IMR-90 (cell line): ENCODE measurements around the gene ARAP3. TPM values are rescaled to one million over a fixed set of nuclear protein-coding genes. Genes with fewer than 3 reads are reported as not detected.

Experiments
- ATAC-seq: fragments of 200-7000 bp; cut with Tn5 transposase; 2 replicates; pipeline ENCODE4 v1.9.1; 2020; ENCODE audit warnings: low read depth, mild to moderate bottlenecking, moderate library complexity
- BruUV-seq: library from RNA; stranded (reverse); fragments of 400-500 nt; replicated peaks from 2 replicates; lab custom pipeline; 2021; lab: Mats Ljungman, UMichigan
- CTCF ChIA-PET: fragments of 300-600 bp; formaldehyde crosslinking; extraction: SDS; loops from one replicate; lab custom pipeline; 2021; ENCODE audit warnings: antibody characterized with exemption; lab: Yijun Ruan, JAX
- POLR2A ChIA-PET: fragments of 300-600 bp; sonication (Branson Sonifier 250); formaldehyde crosslinking; loops from one replicate; lab custom pipeline; 2022; ENCODE audit warnings: antibody characterized with exemption; ENCODE audit not compliant: unreplicated experiment; lab: Charles Lee
- DNase-seq: peaks from one replicate; pipeline ENCODE4 v3.0.0; 2013
- H2AFZ ChIP-seq: replicated peaks from 2 replicates; pipeline ENCODE3; 2013; ENCODE audit warnings: low read length, mild to moderate bottlenecking; ENCODE audit not compliant: poor library complexity
- H2AK5ac ChIP-seq: 2 replicates; pipeline ENCODE4 v1.6.1; 2013; ENCODE audit warnings: low read depth, low read length, inconsistent platforms
- H2AK9ac ChIP-seq: replicated peaks from 2 replicates; pipeline ENCODE3; 2013; ENCODE audit warnings: mild to moderate bottlenecking, low read depth, low read length, moderate library complexity; ENCODE audit not compliant: poor library complexity
- H2BK120ac ChIP-seq: 2 replicates; pipeline ENCODE4 v1.6.1; 2013; ENCODE audit warnings: low read depth, low read length, inconsistent platforms
- H2BK15ac ChIP-seq: 3 replicates; pipeline ENCODE4 v1.6.1; 2013; ENCODE audit warnings: low read depth, low read length, inconsistent platforms
- H2BK20ac ChIP-seq: 2 replicates; pipeline ENCODE4 v1.6.1; 2013; ENCODE audit warnings: low read depth, mild to moderate bottlenecking, inconsistent platforms, low read length, moderate library complexity
- H2BK5ac ChIP-seq: 2 replicates; pipeline ENCODE4 v1.6.1; 2013; ENCODE audit warnings: mild to moderate bottlenecking, low read depth, low read length, inconsistent platforms; ENCODE audit not compliant: poor library complexity, severe bottlenecking
- H3K14ac ChIP-seq: replicated peaks from 2 replicates; pipeline ENCODE4 v1.6.1; 2013; ENCODE audit warnings: low read depth, low read length, inconsistent platforms
- H3K18ac ChIP-seq: 2 replicates; pipeline ENCODE4 v1.6.1; 2013; ENCODE audit warnings: low read depth, low read length, control low read depth
- H3K23ac ChIP-seq: 2 replicates; pipeline ENCODE4 v1.6.1; 2013; ENCODE audit warnings: low read depth, low read length, inconsistent platforms
- H3K27ac ChIP-seq: 2 replicates; pipeline ENCODE4 v1.5.1; 2013; ENCODE audit warnings: mild to moderate bottlenecking, control low read depth, low read length; ENCODE audit not compliant: insufficient read depth
- H3K27me3 ChIP-seq: 2 replicates; pipeline ENCODE4 v1.6.1; 2013; ENCODE audit warnings: low read length; ENCODE audit not compliant: control insufficient read depth, insufficient read depth
- H3K36me3 ChIP-seq: 2 replicates; pipeline ENCODE4 v1.6.1; 2013; ENCODE audit warnings: low read length, mixed read lengths; ENCODE audit not compliant: control insufficient read depth, insufficient read depth
- H3K4ac ChIP-seq: 2 replicates; pipeline ENCODE4 v1.6.1; 2013; ENCODE audit warnings: low read depth, low read length, inconsistent platforms
- H3K4me1 ChIP-seq: 2 replicates; pipeline ENCODE4 v1.6.1; 2013; ENCODE audit warnings: low read length, mixed read lengths; ENCODE audit not compliant: control insufficient read depth, insufficient read depth
- H3K4me2 ChIP-seq: 2 replicates; pipeline ENCODE4 v1.6.1; 2013; ENCODE audit warnings: low read depth, mild to moderate bottlenecking, control low read depth, low read length, moderate library complexity
- H3K4me3 ChIP-seq: 2 replicates; pipeline ENCODE4 v1.5.1; 2013; ENCODE audit warnings: low read depth, mild to moderate bottlenecking, control low read depth, low read length, moderate library complexity; ENCODE audit not compliant: insufficient read depth
- H3K56ac ChIP-seq: 2 replicates; pipeline ENCODE4 v1.6.1; 2013; ENCODE audit warnings: low read length, inconsistent platforms; ENCODE audit not compliant: insufficient read depth; ENCODE audit errors: extremely low read depth
- H3K79me1 ChIP-seq, 2 experiments: 2 replicates each; pipeline ENCODE4 v1.6.1; 2013; ENCODE audit warnings: low read length in 2 of 2, inconsistent platforms in 1 of 2, low read depth in 1 of 2
- H3K9ac ChIP-seq: 2 replicates; pipeline ENCODE4 v1.6.1; 2013; ENCODE audit warnings: low read depth, low read length, control low read depth
- H3K9me1 ChIP-seq: 2 replicates; pipeline ENCODE4 v1.6.1; 2013; ENCODE audit warnings: low read length, inconsistent platforms; ENCODE audit not compliant: insufficient read depth
- H3K9me3 ChIP-seq: 2 replicates; pipeline ENCODE4 v1.6.1; 2013; ENCODE audit warnings: low read length; ENCODE audit not compliant: control insufficient read depth, insufficient read depth
- H4K20me1 ChIP-seq: 2 replicates; pipeline ENCODE4 v1.6.1; 2013; ENCODE audit warnings: low read length, inconsistent platforms; ENCODE audit not compliant: insufficient read depth
- H4K5ac ChIP-seq: 2 replicates; pipeline ENCODE4 v1.6.1; 2013; ENCODE audit warnings: mild to moderate bottlenecking, low read depth, low read length, control low read depth
- H4K8ac ChIP-seq, 2 experiments: 2 replicates each; pipeline ENCODE4 v1.6.1; 2013; ENCODE audit warnings: low read depth in 2 of 2, low read length in 2 of 2, control low read depth in 1 of 2, inconsistent platforms in 1 of 2
- H4K91ac ChIP-seq: 2 replicates; pipeline ENCODE4 v1.6.1; 2013; ENCODE audit warnings: low read depth, low read length, inconsistent platforms; ENCODE audit not compliant: insufficient read depth
- BHLHE40 ChIP-seq: fragments of 150-350 bp; IDR thresholded peaks from 2 replicates; pipeline ENCODE4 v1.6.1; 2016; ENCODE audit warnings: mild to moderate bottlenecking, low read depth, low read length
- CEBPB ChIP-seq: IDR thresholded peaks from 2 replicates; pipeline ENCODE4 v1.6.1; 2012; ENCODE audit warnings: low read depth, low read length, improper control_type of control experiment
- CHD1 ChIP-seq: IDR thresholded peaks from 2 replicates; pipeline ENCODE4 v1.6.1; 2012; ENCODE audit warnings: low read depth, low read length, improper control_type of control experiment
- CTCF ChIP-seq: conservative IDR thresholded peaks from 2 replicates; pipeline ENCODE4 v1.5.1; 2012; ENCODE audit warnings: mild to moderate bottlenecking, low read depth, low read length, improper control_type of control experiment
- ELK1 ChIP-seq: fragments of 150-350 bp; IDR thresholded peaks from 2 replicates; pipeline ENCODE4 v1.6.1; 2016; ENCODE audit warnings: low read depth, mild to moderate bottlenecking, low read length, moderate library complexity, borderline replicate concordance
- MAFK ChIP-seq: IDR thresholded peaks from 2 replicates; pipeline ENCODE4 v1.6.1; 2012; ENCODE audit warnings: low read depth, low read length, improper control_type of control experiment
- MXI1 ChIP-seq: IDR thresholded peaks from 2 replicates; pipeline ENCODE4 v1.6.1; 2012; ENCODE audit warnings: low read depth, mild to moderate bottlenecking, low read length, moderate library complexity, borderline replicate concordance
- NFE2L2 ChIP-seq: fragments of 150-350 bp; IDR thresholded peaks from 2 replicates; pipeline ENCODE4 v1.6.1; 2016; ENCODE audit warnings: low read depth, mild to moderate bottlenecking, low read length
- RAD21 ChIP-seq: IDR thresholded peaks from 2 replicates; pipeline ENCODE4 v1.6.1; 2012; ENCODE audit warnings: low read length, improper control_type of control experiment
- SMC3 ChIP-seq: fragments of 150-350 bp; IDR thresholded peaks from 2 replicates; pipeline ENCODE4 v1.6.1; 2016; ENCODE audit warnings: low read depth, mild to moderate bottlenecking, antibody characterized with exemption, low read length, moderate library complexity
- USF2 ChIP-seq: fragments of 150-350 bp; IDR thresholded peaks from 2 replicates; pipeline ENCODE4 v1.6.1; 2017; ENCODE audit warnings: mild to moderate bottlenecking, antibody characterized with exemption, low read length, low read depth
- dilution Hi-C: fragments of 300-500 bp; cut with HindIII; formaldehyde crosslinking; loops from one replicate; pipeline ENCODE4 v1.14.3; 2018; ENCODE audit warnings: low sequenced_read_pairs; ENCODE audit not compliant: unreplicated experiment
- in situ Hi-C: fragments of 300-500 bp; cut with MboI; formaldehyde crosslinking; loops from 3 replicates; pipeline ENCODE4 v1.14.3; 2019; ENCODE audit warnings: low sequenced_read_pairs, inconsistent platforms, mixed read lengths
- intact Hi-C: fragments of 100-400 bp; cut with micrococcal nuclease; formaldehyde crosslinking; loops from 2 replicates; pipeline ENCODE4 v1.10.0; 2022
- polyA plus RNA-seq, 3 experiments: library from polyadenylated mRNA; depleted of rRNA; stranded (reverse); fragments of >200 nt; gene quantifications; 2 replicates each; pipeline ENCODE4 v1.2.3, GENCODE V29; 2012; ENCODE audit warnings: low replicate concordance in 1 of 3
- total RNA-seq: library from RNA; depleted of rRNA; stranded (reverse); fragments of >200 nt; gene quantifications from 2 replicates; pipeline ENCODE4 v1.2.3, GENCODE V29; 2012

The ARAP3 gene
- total and polyA plus RNA-seq, 2 of the 4 experiments (the other 2 are of a cell fraction) = 2.2 to 6.9 TPM

- no peaks in the 10 kb centered on the region for H3K9me3 ChIP-seq
- H4K5ac ChIP-seq = no peak overlapping the region
- no peak overlapping the region for H3K14ac ChIP-seq
- H3K27ac ChIP-seq = no peak overlapping the region
- H3K9me1 ChIP-seq = peaks cover 21% of the 10 kb centered on the region
- H3K27me3 ChIP-seq = peaks cover 3% of the 10 kb centered on the region
- H3K79me1 ChIP-seq = peaks cover 12 to 25% of the 10 kb centered on the region in 2 experiments
- H3K23ac ChIP-seq = peak overlapping the region; percentile 8; the same call in 1 of the 2 replicates
- DNase-seq (no peak), ATAC-seq (no peak)
- intact Hi-C loops = no loop called here
- H2AK9ac ChIP-seq = no peak overlapping the region
- in situ Hi-C loops = loop anchor here (25.0 kb wide), 1 partner anchor 429 kb away; the partner anchor contains the start of gene NDFIP1
- no peak overlapping the region for H4K8ac ChIP-seq
- no peak overlapping the region for H2BK5ac ChIP-seq
- no peak overlapping the region for H2BK20ac ChIP-seq
- no peak overlapping the region for H2BK120ac ChIP-seq
- TF ChIP-seq MAFK = no peak
- TF ChIP-seq SMC3 = no peak
- TF ChIP-seq NFE2L2 = no peak
- no peak for TF ChIP-seq ELK1
- TF ChIP-seq RAD21 = no peak
- TF ChIP-seq USF2 = no peak
- no peak for TF ChIP-seq MXI1
- no peak for TF ChIP-seq CTCF
- TF ChIP-seq CHD1 = no peak
- no peak for TF ChIP-seq CEBPB
- TF ChIP-seq BHLHE40 = no peak
- no peak overlapping the region for H2AFZ ChIP-seq
- H4K20me1 ChIP-seq = no peaks in the 10 kb centered on the region
- CTCF ChIA-PET = interaction anchor here (0.7 to 1.2 kb wide), 2 partner anchors 8 to 277 kb away, joined by 3 to 12 read pairs; no protein-coding TSS in a partner anchor
- H2AK5ac ChIP-seq = no peak overlapping the region
- H3K56ac ChIP-seq = no peak overlapping the region
- H3K4me3 ChIP-seq = no peak overlapping the region
- H3K4me2 ChIP-seq = no peak overlapping the region
- dilution Hi-C loops = no loop called here
- no peak overlapping the region for H3K18ac ChIP-seq
- H3K4ac ChIP-seq = no peak overlapping the region
- H3K36me3 ChIP-seq = peaks cover 4% of the 10 kb centered on the region
- BruUV-seq = no TSS peak
- POLR2A ChIA-PET = no interaction called here
- H2BK15ac ChIP-seq = no peak overlapping the region
- peaks cover 18% of the 10 kb centered on the region for H3K4me1 ChIP-seq
- no peak overlapping the region for H4K91ac ChIP-seq
- H3K9ac ChIP-seq = no peak overlapping the region
Observed at GRCh38 chr5:141683596-141684141, 1.6 kb upstream of the ARAP3 start.
